GM18508 (cell line): Measurements from ENCODE around the gene PPFIA3.
"Not testable (repeated sequence)": the region's sequence is repeated elsewhere in the genome, so short reads cannot be mapped to it uniquely, and the experiment has no call there.

Experiments
- ATAC-seq: cut with Tn5 transposase; IDR thresholded peaks from one replicate; pipeline ENCODE4 v1.9.1; 2021; ENCODE audit warnings: moderate number of reproducible peaks; ENCODE audit not compliant: insufficient read depth, unreplicated experiment

The PPFIA3 gene

GRCh38 chr19:49167857-49168409 lies 48.6 kb downstream of the PPFIA3 start:
- no peak for ATAC-seq

- ATAC-seq = no peak
Observed at GRCh38 chr19:49168421-49168820, 49.1 kb downstream of the PPFIA3 start.

DNA sequence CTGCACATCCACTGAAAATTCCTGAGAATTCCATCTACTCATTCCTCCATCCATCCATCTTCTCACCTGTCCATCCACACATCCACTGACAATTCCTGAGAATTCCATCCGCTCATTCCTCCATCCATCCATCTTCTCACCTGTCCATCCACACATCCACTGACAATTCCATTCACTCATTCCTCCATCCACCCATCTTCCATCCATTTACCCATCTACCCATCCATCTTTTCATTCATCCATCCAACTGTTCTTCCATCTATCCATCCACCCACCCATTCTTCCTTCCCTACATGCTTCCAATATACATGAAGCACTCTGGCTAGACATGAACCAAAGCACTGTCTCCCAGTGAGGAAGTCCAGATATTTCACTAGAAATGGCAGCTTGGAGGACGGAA lies 53.9 kb downstream of the PPFIA3 start:
- no peak for ATAC-seq

DNA sequence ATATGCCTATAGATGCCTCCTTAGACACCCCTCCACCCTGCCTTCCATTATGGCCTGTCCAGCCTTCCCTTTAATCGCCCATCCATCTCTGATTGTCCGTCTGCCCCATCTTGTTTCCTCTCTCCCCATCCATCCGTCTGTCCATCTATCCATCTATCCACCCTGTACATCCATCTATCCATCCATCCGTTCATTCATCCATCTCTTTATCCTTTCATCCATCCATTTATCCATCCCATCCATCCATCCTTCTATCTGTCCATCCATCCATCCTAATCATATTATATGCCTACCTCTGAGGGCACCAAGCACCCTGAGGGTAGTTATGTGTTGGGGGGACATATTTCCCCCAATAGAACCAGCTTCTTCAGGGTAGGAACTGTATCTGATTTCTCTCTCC lies 61.3 kb downstream of the PPFIA3 start:
- ATAC-seq = no peak

- ATAC-seq = not testable (repeated sequence)
Observed at GRCh38 chr19:49182010-49182847, 62.9 kb downstream of the PPFIA3 start.

DNA sequence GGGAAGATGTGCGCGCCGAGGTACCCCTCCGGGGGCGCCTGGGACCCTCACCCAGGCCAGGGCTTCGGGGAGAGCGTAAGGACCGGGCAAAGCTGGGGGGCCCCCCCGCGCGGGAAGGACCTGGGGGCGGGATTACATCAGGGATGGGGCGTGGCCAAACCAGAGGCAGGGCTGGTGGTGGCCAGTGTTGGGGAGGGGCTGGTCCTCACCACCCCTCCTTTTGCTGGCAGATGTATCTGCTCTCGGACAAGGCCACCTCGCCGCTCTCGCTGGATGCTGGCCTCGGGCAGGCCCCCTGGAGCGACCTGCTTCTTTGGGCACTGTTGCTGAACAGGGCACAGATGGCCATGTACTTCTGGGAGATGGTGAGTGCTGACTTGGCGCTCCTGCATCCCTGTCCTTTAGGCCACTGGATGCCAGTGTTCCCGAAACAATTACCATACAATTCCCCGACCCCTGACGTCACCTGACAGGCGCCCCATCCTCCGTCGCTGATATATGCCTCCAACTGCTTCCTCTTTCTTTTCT lies 63.6 kb downstream of the PPFIA3 start:
- ATAC-seq = no peak

- ATAC-seq = no peak
Observed at GRCh38 chr19:49186108-49186507, 66.8 kb downstream of the PPFIA3 start.

DNA sequence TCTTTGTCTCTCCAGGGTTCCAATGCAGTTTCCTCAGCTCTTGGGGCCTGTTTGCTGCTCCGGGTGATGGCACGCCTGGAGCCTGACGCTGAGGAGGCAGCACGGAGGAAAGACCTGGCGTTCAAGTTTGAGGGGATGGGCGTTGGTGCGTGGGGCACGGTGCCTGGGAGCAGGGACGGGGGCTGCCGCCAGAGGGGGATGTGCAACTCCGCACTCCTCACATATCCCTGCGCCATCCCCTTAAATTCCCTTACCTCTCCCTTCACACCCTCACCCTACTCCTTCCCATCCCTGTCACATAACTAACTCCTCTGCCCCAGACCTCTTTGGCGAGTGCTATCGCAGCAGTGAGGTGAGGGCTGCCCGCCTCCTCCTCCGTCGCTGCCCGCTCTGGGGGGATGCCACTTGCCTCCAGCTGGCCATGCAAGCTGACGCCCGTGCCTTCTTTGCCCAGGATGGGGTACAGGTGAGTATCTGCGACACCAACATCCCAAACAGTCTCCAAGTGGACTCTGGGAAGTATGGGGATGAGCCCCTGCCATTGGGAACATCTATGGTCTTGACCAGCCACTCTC lies 69.4 kb downstream of the PPFIA3 start:
- ATAC-seq = no peak

DNA sequence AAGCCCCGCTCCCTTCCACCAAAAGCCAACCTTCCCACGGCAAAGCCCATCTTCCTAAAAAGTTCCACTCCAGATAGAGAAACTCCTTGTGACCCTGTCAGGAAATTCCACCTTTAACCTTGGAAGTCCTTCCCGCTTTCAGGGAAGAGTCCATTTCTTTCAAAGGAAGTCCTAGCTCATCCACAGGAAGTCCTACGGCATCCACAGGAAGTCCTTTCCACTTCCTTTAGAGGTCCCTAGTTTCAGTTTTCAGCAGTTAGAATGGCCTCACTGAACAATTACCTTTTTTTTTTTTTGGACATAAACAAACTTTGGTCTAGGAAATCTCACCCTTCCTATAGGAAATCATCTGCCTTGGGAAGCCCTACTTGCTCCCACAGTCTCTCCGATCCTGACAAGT lies 69.9 kb downstream of the PPFIA3 start:
- no peak for ATAC-seq

- no peak for ATAC-seq
Observed at GRCh38 chr19:49190781-49191180, 71.4 kb downstream of the PPFIA3 start.

DNA sequence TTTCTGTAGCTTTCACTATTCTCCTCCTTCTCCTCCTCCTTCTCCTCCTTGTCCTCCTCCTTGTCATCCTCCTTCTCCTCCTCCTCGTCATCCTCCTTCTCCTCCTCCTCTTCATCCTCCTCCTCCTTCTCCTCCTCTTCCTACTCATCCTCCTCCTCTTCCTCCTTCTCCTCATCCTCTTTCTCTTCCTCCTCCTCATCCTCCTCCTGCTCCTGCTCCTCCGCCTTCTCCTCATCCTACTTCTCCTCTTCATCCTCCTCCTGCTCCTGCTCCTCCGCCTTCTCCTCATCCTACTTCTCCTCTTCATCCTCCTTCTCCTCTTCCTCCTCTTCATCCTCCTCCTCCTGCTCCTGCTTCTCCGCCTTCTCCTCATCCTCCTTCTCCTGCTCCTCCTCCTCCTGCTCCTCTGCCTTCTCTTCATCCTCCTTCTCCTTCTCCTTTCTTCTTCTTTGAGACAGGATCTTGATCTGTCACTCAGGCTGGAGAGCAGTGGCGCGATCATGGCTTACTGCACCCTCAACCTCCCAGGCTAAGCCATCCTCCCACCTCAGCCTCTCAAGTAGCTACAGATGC lies 74.6 kb downstream of the PPFIA3 start:
- ATAC-seq = no peak

- no peak for ATAC-seq
Observed at GRCh38 chr19:49194408-49194807, 75.1 kb downstream of the PPFIA3 start.

DNA sequence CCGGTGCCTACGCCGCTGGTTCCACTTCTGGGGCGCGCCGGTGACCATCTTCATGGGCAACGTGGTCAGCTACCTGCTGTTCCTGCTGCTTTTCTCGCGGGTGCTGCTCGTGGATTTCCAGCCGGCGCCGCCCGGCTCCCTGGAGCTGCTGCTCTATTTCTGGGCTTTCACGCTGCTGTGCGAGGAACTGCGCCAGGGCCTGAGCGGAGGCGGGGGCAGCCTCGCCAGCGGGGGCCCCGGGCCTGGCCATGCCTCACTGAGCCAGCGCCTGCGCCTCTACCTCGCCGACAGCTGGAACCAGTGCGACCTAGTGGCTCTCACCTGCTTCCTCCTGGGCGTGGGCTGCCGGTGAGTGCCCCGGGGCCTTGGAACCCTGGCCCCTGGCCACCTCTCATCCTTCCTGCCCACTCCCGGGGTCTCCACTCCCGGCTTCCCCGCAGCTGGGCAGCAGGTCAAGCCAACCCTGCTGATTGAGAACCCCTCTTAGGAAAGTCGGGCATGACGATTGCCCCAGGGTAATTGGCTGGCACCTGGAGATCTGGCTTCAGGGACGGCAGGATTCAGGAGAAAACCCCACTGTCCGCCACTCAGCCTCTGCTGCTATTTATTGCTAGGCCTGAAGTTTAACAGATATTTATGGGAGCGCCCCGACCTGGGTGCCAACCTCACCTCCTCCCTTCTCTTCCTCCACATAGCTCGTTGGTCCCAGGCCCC lies 77.3 kb downstream of the PPFIA3 start:
- ATAC-seq = no peak

- ATAC-seq = no peak
Observed at GRCh38 chr19:49200238-49200862, 81.0 kb downstream of the PPFIA3 start.
